GM18498 (cell line): ENCODE measurements around the gene CHST15.

Experiments used
- ATAC-seq: cut with Tn5 transposase; IDR thresholded peaks from one replicate; pipeline ENCODE4 v1.9.1; 2021; ENCODE audit warnings: mild to moderate bottlenecking, moderate library complexity; ENCODE audit not compliant: unreplicated experiment

The CHST15 gene

DNA sequence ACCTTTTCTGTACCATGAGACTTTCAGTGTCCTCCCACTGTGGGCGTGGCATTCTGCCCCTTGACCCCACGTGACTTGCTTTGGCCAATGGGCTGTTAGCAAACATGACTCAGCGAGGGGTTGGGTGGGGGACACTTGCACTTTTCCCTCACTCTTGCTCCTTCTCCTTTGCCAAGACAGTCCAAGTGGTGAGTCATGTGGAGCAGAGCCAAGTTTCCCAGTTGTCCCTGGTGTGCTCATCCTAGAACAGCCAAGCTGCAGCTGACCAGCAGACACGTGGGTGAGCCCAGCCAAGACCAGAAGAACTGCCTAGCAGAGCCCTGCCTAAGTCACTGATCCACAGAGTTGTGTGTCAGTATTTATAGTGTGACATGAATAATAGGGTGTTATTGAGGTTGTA, 119.0 kb downstream of the CHST15 start:
- ATAC-seq = no peak

DNA sequence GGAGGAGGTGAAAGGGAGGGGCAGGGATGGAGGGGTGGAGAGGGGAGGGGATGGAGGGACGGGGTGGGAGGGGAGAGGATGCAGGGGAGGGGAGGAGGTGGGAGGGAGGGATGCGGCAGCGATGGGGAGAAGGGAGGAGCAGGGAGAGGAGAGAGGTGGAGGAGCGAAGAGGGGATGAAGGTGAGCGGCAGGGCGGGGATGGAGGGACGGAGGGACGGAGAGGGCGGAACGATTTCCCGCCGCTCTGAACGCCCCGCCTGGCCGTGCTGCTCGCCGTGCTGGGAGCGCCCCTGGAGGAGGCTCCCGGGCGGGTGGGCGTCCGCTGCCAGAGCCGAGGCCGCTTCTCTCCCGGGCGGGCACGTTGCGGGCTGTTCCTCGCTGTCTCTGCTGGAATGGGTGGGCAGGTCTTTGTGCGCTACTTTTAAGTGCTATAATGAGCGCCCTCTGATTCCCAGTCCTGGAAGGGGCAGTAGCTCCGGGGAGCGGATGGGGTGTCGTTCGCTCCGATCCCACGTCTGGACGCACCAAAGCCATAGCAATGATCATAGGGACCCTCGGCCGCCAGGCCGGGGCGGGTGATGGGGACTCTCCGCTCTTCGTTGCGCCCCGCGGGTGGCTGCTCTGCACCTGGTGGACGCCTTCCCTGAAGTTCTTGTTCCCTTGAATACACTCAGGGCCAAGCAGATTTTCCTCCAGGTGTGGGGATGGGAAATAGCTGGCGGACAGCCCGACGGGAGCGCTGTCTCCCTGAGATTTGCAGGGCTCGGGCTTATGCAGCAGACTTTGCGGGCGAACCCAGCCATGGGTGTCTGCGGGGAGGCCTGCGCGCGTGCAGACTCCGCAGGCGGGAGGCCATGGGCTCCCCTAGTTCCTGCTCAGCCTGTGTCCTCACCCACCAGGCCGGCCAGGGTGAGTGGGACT, 120.7 kb downstream of the CHST15 start:
- ATAC-seq = no peak

DNA sequence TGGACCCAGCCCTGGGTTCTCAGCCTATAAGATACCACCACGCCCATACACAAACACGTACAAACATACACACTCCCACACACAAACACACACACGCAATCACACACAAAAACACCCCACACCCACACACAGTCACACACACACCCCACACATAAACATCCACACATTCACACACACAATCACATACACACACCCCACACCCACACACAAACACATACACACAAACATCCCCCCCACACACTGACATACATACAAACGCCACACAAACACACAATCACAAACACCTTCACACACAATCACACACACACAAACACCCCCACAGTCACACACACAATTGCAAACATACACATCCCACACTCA, 122.5 kb downstream of the CHST15 start:
- no peak for ATAC-seq

DNA sequence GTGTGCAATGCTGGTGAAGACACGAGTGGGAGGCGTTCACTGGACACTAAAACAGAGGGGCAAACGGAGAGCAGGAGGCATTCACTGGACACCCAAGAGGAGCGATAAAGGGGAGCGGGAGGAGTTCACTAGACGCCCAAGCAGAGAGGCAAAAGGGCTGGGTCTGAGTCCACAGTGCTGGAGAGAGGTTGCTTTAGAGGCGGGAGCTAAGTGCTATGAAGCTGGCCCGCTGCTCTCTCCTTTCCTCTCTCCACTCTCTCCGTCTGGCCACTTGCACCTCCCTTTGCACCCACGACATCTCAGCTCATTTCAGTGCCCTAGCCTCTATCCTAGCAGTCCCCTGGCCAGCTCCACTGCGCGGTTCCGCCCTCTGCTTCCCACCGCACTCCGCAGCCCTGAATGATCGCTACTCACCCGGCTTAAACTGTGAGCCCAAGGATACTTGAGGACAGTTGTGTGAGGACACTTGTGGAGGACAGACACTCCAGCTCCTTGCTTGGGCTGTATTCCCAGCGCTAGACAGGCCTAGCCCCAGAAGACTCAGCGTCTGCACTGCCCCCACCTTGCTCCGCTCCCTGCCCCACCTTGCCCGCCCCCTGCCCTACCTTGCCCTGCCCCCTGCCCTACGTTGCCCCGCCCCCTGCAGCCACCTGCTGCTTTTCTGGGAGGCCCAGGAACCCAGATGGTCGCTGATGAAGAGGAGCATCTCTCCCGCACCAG, 123.0 kb downstream of the CHST15 start:
- no peak for ATAC-seq

- ATAC-seq = no peak
Observed at GRCh38 chr10:123967626-123968243, 125.7 kb downstream of the CHST15 start.

DNA sequence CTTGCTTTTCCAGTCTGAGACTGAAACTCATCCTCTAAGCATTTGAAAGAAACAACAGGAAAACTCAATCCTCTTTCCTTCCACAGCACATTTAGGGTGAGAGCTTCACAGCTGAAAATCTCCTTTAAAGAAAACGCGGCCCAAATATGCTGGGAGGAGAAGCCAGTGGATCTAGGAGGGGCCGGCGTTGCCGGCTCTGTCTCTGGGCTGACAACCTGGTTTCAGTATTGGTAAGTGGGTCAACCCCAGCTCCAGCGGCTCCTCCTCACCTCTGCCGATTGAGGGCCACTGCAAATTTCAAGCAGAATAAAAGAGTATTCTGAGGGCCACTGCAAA, 126.5 kb downstream of the CHST15 start:
- no peak for ATAC-seq

- ATAC-seq = no peak
Observed at GRCh38 chr10:123965973-123966895, 127.2 kb downstream of the CHST15 start.

- ATAC-seq = no peak
Observed at GRCh38 chr10:123964953-123965352, 128.4 kb downstream of the CHST15 start.

GRCh38 chr10:123962756-123963530, 130.5 kb downstream of the CHST15 start:
- ATAC-seq = no peak

- ATAC-seq = no peak
Observed at GRCh38 chr10:123958241-123958640, 135.2 kb downstream of the CHST15 start.
